Stimulated activated CD4-positive, alpha-beta T cell treated with anti-CD3 and anti-CD28 coated beads, Interleukin-4, amount 100 ng/mL, for 24 hours (primary cell): ENCODE data around the gene THG1L.
"Not testable (repeated sequence)": the region's sequence is repeated elsewhere in the genome, so short reads cannot be mapped to it uniquely, and the experiment has no call there.

ENCODE experiments used
- DNase-seq: peaks from one replicate; pipeline ENCODE4 v3.0.0-alpha.2; 2020

THG1L gene

GRCh38 chr5:157731272-157732129 lies at the start of gene THG1L:
THG1L (plus strand) TSS chr5:157731420; CDS start chr5:157731441, 21 bp downstream.
- peak; percentile 99 for DNase-seq

GRCh38 chr5:157682257-157682656 lies 49.0 kb upstream of the THG1L start:
- no peak for DNase-seq

DNA sequence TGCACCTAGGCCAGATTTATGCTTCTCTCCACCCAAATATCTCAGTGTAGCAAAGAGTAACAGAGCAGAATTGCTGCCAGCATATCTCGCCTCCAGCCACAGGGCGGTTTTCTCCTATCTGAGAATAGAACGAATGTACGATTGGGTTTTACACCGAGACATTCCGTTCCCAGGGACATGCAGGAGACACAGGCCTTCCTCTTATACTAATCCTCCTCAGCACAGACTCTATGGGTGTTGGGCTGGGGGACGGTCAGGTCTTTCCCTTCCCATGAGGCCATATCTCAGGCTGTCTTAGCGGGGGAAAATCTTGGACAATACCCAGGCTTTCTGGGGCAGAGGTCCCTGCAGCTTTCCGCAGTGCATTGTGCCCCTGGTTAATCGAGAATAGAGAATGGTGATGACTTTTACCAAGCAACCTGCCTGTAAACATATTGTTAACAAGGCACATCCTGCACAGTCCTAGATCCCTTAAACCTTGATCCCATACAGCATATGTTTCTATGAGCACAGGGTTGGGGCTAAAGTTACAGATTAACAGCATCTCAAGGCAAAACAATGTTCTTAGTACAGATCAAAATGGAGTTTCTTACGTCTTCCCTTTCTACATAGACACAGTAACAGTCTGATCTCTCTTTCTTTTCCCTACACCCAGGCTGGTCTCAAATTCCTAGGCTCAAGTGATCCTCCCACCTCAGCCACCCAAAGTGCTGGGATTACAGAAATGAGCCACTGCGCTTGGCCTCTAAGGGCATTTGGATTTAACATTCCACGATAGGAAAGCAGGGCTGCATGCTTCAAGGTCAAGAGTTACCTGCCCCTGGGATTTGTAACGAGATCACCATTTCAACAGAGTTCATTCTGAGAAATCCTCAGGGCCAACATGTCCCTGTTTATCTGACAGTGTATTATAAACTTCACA lies 44.7 kb upstream of the THG1L start:
- not testable (repeated sequence) for DNase-seq

GRCh38 chr5:157687198-157687554 lies 44.0 kb upstream of the THG1L start:
- no peak for DNase-seq

- peak; percentile 30 for DNase-seq
These were observed 41.1 kb upstream of the THG1L start for GRCh38 chr5:157689942-157690689.

DNA sequence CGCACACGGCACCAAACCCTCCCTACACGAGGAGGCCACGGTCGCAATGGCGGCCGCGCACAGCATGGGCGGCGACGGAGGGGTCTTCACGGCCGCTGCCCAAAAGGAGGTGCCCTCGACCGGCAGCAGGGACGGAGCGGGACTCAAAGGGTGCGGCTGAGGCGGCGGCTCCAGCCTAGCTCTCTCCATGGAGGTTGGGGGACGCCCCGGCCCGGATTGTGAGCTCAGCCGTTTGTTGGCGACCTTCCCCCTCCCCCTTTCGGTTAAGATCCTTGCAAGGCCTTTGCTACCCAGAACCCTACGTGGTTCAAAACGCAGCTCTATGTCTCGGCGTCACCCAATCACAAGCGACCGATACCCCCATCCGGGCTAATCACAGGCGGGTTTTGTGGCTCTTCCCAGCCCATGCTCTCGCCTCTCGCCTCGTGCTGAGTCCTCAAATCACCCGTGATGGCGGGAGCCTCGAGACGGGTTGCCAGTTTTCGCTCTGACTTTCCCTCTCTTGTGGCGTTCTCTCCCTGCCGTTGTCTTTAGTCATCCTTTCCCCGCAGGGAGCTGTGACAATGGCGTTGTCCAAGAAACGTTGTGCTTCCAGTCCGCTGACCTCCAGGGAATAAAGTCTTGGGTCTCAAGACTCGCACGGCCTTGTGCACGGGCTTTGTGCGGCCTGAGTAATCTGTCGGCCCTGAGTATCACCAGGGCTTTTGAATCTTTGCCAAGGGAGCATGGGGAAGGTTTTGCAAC lies 40.4 kb upstream of the THG1L start:
- no peak for DNase-seq

GRCh38 chr5:157693816-157694215 lies 37.4 kb upstream of the THG1L start:
- not testable (repeated sequence) for DNase-seq

DNA sequence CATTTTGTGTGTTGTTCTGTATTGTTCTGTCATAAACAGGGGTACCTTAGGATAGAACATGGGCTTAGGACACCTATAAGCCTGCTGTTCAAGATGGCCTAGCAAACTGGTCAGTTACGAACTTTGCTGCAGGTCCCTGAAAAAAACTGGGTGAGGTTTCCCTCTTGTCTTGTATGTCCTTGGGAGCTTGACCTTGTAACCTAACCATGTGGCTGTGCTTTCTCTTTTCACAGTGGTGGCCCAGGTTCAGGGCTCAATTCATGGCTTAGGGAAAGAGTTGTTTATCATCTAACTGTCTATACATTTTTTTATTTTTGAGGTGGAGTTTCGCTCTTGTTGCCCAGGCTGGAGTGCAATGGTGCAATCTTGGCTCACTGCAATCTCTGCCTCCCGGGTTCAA lies 35.1 kb upstream of the THG1L start:
- DNase-seq, result not testable (repeated sequence)

GRCh38 chr5:157698674-157699073 lies 32.5 kb upstream of the THG1L start:
- not testable (repeated sequence) for DNase-seq

- DNase-seq, result no peak
These were observed 27.5 kb upstream of the THG1L start for GRCh38 chr5:157703736-157704135.

- DNase-seq, result no peak
These were observed 22.4 kb upstream of the THG1L start for GRCh38 chr5:157708866-157709265.

DNA sequence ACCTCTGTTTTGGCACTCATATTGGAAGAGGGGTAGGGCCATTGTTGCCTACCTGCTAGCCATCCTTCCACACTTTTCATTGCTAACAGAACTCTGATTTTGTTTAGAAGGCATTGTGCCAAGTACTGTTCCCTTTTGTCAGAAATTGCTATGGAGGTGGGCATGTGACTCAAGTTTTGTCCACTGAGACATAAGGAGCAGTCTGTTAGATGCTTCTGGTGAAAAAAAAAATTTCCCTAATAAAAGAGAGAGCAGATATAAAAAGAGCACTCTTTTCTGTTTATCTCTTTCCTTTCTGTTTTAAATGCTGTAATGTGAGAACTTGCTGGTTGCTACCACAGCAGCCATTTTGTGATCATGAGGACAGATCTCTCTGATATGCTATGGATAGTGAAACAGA lies 21.9 kb upstream of the THG1L start:
- no peak for DNase-seq

DNA sequence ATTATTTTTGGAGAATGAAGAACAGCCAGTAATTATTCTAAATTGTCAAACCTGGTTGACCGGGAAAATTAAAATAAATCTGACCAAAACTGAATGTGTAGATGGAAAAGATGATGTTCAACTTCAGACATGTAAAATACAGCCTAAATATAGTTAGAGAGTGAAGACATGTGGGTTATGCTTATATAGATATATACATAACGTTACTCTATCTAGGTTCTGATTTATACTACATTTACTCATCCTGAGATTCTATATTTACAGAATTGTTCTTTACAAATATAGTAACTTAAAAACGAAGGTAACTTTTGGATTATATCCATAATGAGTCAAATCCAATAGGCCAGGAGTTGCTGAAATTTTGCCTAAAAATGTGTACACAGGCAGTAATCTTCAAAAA lies 20.8 kb upstream of the THG1L start:
- no peak for DNase-seq

DNA sequence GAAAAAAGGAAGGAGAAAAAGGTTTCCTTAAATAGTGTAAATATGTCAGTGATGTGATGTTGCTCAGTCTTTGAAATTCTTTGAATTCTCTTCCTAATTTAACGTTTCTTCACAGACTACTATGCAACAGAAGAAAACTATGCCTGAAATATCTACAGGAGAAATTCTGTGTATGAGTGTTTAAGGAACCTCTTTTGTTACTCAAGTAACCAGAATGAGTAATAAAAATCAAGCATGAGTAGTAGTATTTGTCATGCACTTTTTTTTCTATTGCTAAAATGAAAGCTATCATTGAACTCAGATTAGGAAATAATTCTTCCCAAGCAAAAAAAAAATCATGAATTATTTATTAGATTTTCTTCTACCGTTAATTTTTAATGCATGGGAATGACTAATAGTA lies 20.3 kb upstream of the THG1L start:
- no peak for DNase-seq

GRCh38 chr5:157713830-157714595 lies 17.2 kb upstream of the THG1L start:
- DNase-seq, result no peak

DNA sequence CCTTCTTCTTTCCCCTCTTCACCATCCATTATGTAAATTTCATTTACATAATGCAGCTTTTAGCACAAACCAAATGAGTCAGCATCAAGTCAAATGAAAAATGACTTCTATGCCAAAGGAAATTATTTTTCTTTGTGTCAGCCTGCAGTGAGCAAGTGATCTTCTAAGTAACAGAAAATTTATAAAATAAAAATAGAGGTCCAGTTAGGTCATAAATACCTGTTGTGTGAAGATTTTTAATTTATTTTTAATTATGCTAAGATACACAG lies 16.7 kb upstream of the THG1L start:
- DNase-seq, result no peak

GRCh38 chr5:157718519-157718918 lies 12.7 kb upstream of the THG1L start:
- DNase-seq, result peak; percentile 18

GRCh38 chr5:157719245-157719644 lies 12.0 kb upstream of the THG1L start:
- no peak for DNase-seq

GRCh38 chr5:157721159-157721558 lies 10.1 kb upstream of the THG1L start:
- no peak for DNase-seq

GRCh38 chr5:157722895-157723294 lies 8.3 kb upstream of the THG1L start:
- not testable (repeated sequence) for DNase-seq

DNA sequence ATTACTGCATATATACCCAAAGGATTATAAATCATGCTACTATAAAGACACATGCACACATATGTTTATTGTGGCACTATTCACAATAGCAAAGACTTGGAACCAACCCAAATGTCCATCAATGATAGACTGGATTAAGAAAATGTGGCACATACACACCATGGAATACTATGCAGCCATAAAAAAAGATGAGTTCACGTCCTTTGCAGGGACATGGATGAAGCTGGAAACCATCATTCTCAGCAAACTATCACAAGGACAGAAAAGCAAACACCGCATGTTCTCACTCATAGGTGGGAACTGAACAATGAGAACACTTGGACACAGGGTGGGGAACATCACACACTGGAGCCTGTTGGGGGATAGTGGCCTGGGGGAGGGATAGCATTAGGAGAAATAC lies 4.6 kb upstream of the THG1L start:
- not testable (repeated sequence) for DNase-seq

DNA sequence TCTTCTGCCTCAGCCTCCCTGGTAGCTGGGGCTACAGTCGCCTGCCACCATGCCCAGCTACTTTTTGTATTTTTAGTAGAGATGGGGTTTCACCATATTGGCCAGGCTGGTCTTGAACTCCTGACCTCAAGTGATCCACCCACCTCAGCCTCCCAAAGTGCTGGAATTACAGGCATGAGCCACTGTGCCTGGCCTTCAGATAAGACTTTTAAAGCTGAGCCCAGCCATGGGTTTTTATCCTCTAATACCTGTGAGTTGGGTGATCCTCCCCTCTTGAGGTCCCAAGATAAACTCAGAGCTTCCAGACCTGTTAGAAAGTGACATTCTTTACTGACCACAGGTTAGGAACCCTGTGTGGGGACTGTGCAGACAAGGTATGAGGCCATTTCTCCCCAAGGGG lies 3.4 kb upstream of the THG1L start:
- DNase-seq, result not testable (repeated sequence)
